ENCODE measurements around the gene NAA38.

Gene NAA38

GRCh38 chr17:7885367-7886226 lies 28.2 kb upstream of the NAA38 start:
- Histone ChIP-seq H3K4me3 (ENCODE audit: low read depth, low read length) (peak overlapping the region; percentile 55), H3K4me1 (ENCODE audit: control insufficient read depth, insufficient read depth, low read length) (peaks cover 30% of the 10 kb centered on the region), H3K27ac (ENCODE audit: extremely low read depth, low read depth, low read length) (peak overlapping the region; percentile 94), H3K9me3 (ENCODE audit: control insufficient read depth, insufficient read depth, low read depth, low read length) (no peaks in the 10 kb centered on the region), H3K36me3 (ENCODE audit: control insufficient read depth in 2 of 2, insufficient read depth in 1 of 2, low read length in 2 of 2) (peaks cover 15 to 36% of the 10 kb centered on the region in 2 experiments)
- POLR2A ChIA-PET: interaction anchor here (0.7 to 1.8 kb wide), 8 partner anchors 15 to 362 kb away, joined by 3 to 9 read pairs (median 6); partner anchors contain the start of genes CTC1 and NAA38
- CTCF ChIA-PET: interaction anchor here (0.6 to 1.0 kb wide), 3 partner anchors 11 to 112 kb away, joined by 3 to 4 read pairs (median 4); no protein-coding TSS in a partner anchor
- TF ChIP-seq ZNF776 (tag by site-specific recombination; IDR thresholded peaks at IDR 0.05; ENCODE audit: borderline replicate concordance) (no peak), ZNF510 (tag by site-specific recombination; IDR thresholded peaks at IDR 0.05; ENCODE audit: insufficient replicate concordance) (no peak), KLF7 (tag by site-specific recombination; IDR thresholded peaks at IDR 0.05; ENCODE audit: borderline replicate concordance) (no peak), ZNF670 (tag by site-specific recombination; IDR thresholded peaks at IDR 0.05; ENCODE audit: low read depth) (no peak), PRDM10 (tag by site-specific recombination; IDR thresholded peaks at IDR 0.05) (peak; percentile 92), TCF7L2 (IDR thresholded peaks at IDR 0.05; ENCODE audit: borderline replicate concordance, low read depth, low read length) (no peak), KLF8 (tag by site-specific recombination; IDR thresholded peaks at IDR 0.05) (peak; percentile 40; the same call in 1 of the 2 replicates), ZNF571 (tag by site-specific recombination; IDR thresholded peaks at IDR 0.05) (no peak), INSM2 (tag by site-specific recombination; IDR thresholded peaks at IDR 0.05) (no peak), SP3 (tag by site-specific recombination; IDR thresholded peaks at IDR 0.05) (peak; percentile 69), ZNF530 (tag by site-specific recombination; IDR thresholded peaks at IDR 0.05; ENCODE audit: low read depth) (no peak), ZNF184 (tag by site-specific recombination; IDR thresholded peaks at IDR 0.05) (no peak), ZNF777 (tag by site-specific recombination; IDR thresholded peaks at IDR 0.05; ENCODE audit: borderline replicate concordance) (no peak), REPIN1 (tag by site-specific recombination; IDR thresholded peaks at IDR 0.05; ENCODE audit: low read depth) (peak; percentile 80; the same call in 1 of the 2 replicates), ZNF202 (tag by site-specific recombination; IDR thresholded peaks at IDR 0.05; ENCODE audit: borderline replicate concordance) (no peak), ZBTB20 (tag by site-specific recombination; IDR thresholded peaks at IDR 0.05) (no peak; the same call in 1 of the 2 replicates), ZNF341 (tag by site-specific recombination; IDR thresholded peaks at IDR 0.05; ENCODE audit: low read depth) (peak; percentile 65), ZNF639 (tag by site-specific recombination; IDR thresholded peaks at IDR 0.05) (no peak), ZNF416 (tag by site-specific recombination; IDR thresholded peaks at IDR 0.05) (no peak), BCL11A (tag by site-specific recombination; IDR thresholded peaks at IDR 0.05; ENCODE audit: low read depth) (peak; percentile 97), ZNF488 (tag by site-specific recombination; IDR thresholded peaks at IDR 0.05) (no peak), EGR2 (tag by site-specific recombination; IDR thresholded peaks at IDR 0.05; ENCODE audit: low read depth) (peak; percentile 75), HOXA7 (CRISPR knock-in tag; IDR thresholded peaks at IDR 0.05; ENCODE audit: borderline replicate concordance) (no peak)
- TF ChIP-seq, protein P1, sequence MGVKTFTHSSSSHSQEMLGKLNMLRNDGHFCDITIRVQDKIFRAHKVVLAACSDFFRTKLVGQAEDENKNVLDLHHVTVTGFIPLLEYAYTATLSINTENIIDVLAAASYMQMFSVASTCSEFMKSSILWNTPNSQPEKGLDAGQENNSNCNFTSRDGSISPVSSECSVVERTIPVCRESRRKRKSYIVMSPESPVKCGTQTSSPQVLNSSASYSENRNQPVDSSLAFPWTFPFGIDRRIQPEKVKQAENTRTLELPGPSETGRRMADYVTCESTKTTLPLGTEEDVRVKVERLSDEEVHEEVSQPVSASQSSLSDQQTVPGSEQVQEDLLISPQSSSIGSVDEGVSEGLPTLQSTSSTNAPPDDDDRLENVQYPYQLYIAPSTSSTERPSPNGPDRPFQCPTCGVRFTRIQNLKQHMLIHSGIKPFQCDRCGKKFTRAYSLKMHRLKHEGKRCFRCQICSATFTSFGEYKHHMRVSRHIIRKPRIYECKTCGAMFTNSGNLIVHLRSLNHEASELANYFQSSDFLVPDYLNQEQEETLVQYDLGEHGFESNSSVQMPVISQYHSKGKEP (tag by site-specific recombination; IDR thresholded peaks at IDR 0.05): no peak
- TF ChIP-seq, protein P2, sequence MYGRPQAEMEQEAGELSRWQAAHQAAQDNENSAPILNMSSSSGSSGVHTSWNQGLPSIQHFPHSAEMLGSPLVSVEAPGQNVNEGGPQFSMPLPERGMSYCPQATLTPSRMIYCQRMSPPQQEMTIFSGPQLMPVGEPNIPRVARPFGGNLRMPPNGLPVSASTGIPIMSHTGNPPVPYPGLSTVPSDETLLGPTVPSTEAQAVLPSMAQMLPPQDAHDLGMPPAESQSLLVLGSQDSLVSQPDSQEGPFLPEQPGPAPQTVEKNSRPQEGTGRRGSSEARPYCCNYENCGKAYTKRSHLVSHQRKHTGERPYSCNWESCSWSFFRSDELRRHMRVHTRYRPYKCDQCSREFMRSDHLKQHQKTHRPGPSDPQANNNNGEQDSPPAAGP (tag by site-specific recombination; IDR thresholded peaks at IDR 0.05): 0 out of 2 replicates have a peak, but pooled peaks have one; percentile 61

Measured in HEK293 (cell line).